Testis (tissue), 2 donors: ENCODE results near the gene ANKRD22.

ENCODE experiments used
- CTCF ChIP-seq, 3 experiments: fragments of 450-650 bp in 2 of 3; fragments of 200-600 bp in 1 of 3; sonication (generic) in 1 of 3; IDR thresholded peaks; one replicate each; pipeline ENCODE4 v1.5.1; 2016 to 2019; ENCODE audit warnings: antibody characterized with exemption in 3 of 3, mild to moderate bottlenecking in 2 of 3, moderate library complexity in 1 of 3
- POLR2A ChIP-seq: fragments of 450-650 bp; IDR thresholded peaks from one replicate; pipeline ENCODE4 v1.6.1; 2017; ENCODE audit warnings: antibody characterized with exemption, mild to moderate bottlenecking, moderate library complexity

- TF ChIP-seq CTCF (IDR thresholded peaks at IDR 0.05) = no peak
- TF ChIP-seq POLR2A = no peak
These were observed 24.0 kb downstream of the ANKRD22 start for GRCh38 chr10:88827671-88828070.
